NK-92 (cell line): ENCODE measurements around the gene CBX6.

Source experiments
- DNase-seq: peaks from one replicate; lab custom pipeline; 2025; ENCODE audit not compliant: unreplicated experiment; lab: John Stamatoyannopoulos, UW

CBX6 gene

GRCh38 chr22:38841211-38841610 lies 30.8 kb downstream of the CBX6 start:
- DNase-seq, result no peak

- DNase-seq, result no peak
These were observed 31.9 kb downstream of the CBX6 start for GRCh38 chr22:38840129-38840528.

- no peak for DNase-seq
These were observed 32.3 kb downstream of the CBX6 start for GRCh38 chr22:38839686-38840085.

- no peak for DNase-seq
These were observed 34.5 kb downstream of the CBX6 start for GRCh38 chr22:38837414-38837928.

GRCh38 chr22:38835888-38836301 lies 36.1 kb downstream of the CBX6 start:
- DNase-seq, result no peak

- DNase-seq, result no peak
These were observed 37.0 kb downstream of the CBX6 start for GRCh38 chr22:38834991-38835390.

- no peak for DNase-seq
These were observed 37.6 kb downstream of the CBX6 start for GRCh38 chr22:38834215-38834953.

GRCh38 chr22:38833061-38833460 lies 39.0 kb downstream of the CBX6 start:
- DNase-seq, result no peak

- DNase-seq, result no peak
These were observed 39.7 kb downstream of the CBX6 start for GRCh38 chr22:38832005-38832978.

GRCh38 chr22:38831166-38831945 lies 40.7 kb downstream of the CBX6 start:
- DNase-seq, result no peak

GRCh38 chr22:38830845-38831108 lies 41.2 kb downstream of the CBX6 start:
- no peak for DNase-seq

- no peak for DNase-seq
These were observed 41.8 kb downstream of the CBX6 start for GRCh38 chr22:38830026-38830844.

GRCh38 chr22:38829485-38829884 lies 42.5 kb downstream of the CBX6 start:
- DNase-seq, result no peak

GRCh38 chr22:38828616-38829205 lies 43.3 kb downstream of the CBX6 start:
- no peak for DNase-seq

GRCh38 chr22:38828191-38828590 lies 43.8 kb downstream of the CBX6 start:
- no peak for DNase-seq

- DNase-seq, result no peak
These were observed 44.5 kb downstream of the CBX6 start for GRCh38 chr22:38827510-38827909.

- no peak for DNase-seq
These were observed 45.2 kb downstream of the CBX6 start for GRCh38 chr22:38826801-38827200.

- no peak for DNase-seq
These were observed 45.6 kb downstream of the CBX6 start for GRCh38 chr22:38826386-38826785.

GRCh38 chr22:38824585-38824984 lies 47.4 kb downstream of the CBX6 start:
- no peak for DNase-seq

GRCh38 chr22:38823637-38824036 lies 48.4 kb downstream of the CBX6 start:
- no peak for DNase-seq
